HG03060 (cell line): Measurements from ENCODE around the gene CEP20.

Experiments used
- ATAC-seq: cut with Tn5 transposase; IDR thresholded peaks from one replicate; pipeline ENCODE4 v1.9.1; 2021; ENCODE audit warnings: low read depth, moderate number of reproducible peaks; ENCODE audit not compliant: unreplicated experiment

The CEP20 gene

GRCh38 chr16:15836074-15836473 is 52.3 kb downstream of the CEP20 start:
- no peak for ATAC-seq

GRCh38 chr16:15835136-15835878 is 53.1 kb downstream of the CEP20 start:
- ATAC-seq: no peak

- no peak for ATAC-seq
Observed at GRCh38 chr16:15834502-15834901, 53.9 kb downstream of the CEP20 start.

GRCh38 chr16:15833541-15833940 is 54.9 kb downstream of the CEP20 start:
- no peak for ATAC-seq

- ATAC-seq: no peak
Observed at GRCh38 chr16:15832241-15832640, 56.2 kb downstream of the CEP20 start.

- ATAC-seq: no peak
Observed at GRCh38 chr16:15830832-15831451, 57.5 kb downstream of the CEP20 start.

- ATAC-seq: no peak
Observed at GRCh38 chr16:15829460-15829859, 58.9 kb downstream of the CEP20 start.

GRCh38 chr16:15827709-15828343 is 60.6 kb downstream of the CEP20 start:
- no peak for ATAC-seq

GRCh38 chr16:15827299-15827698 is 61.1 kb downstream of the CEP20 start:
- ATAC-seq: no peak

- no peak for ATAC-seq
Observed at GRCh38 chr16:15825750-15826305, 62.6 kb downstream of the CEP20 start.

GRCh38 chr16:15822957-15823356 is 65.4 kb downstream of the CEP20 start:
- no peak for ATAC-seq

- no peak for ATAC-seq
Observed at GRCh38 chr16:15820837-15821236, 67.6 kb downstream of the CEP20 start.

GRCh38 chr16:15819046-15819445 is 69.4 kb downstream of the CEP20 start:
- ATAC-seq: no peak

- ATAC-seq: no peak
Observed at GRCh38 chr16:15817446-15817845, 71.0 kb downstream of the CEP20 start.

GRCh38 chr16:15816228-15816627 is 72.2 kb downstream of the CEP20 start:
- ATAC-seq: no peak
